ENCODE data around the gene PLAGL1.

PLAGL1 gene

GRCh38 chr6:143964674-143965081 lies 43.4 kb downstream of the PLAGL1 start:
- peak; percentile 49 to 83 for DNase-seq

- no peak for DNase-seq
Measured at GRCh38 chr6:143963158-143963919, 44.7 kb downstream of the PLAGL1 start.

GRCh38 chr6:143961886-143962878 lies 45.9 kb downstream of the PLAGL1 start:
- DNase-seq, result peak; percentile 53 to 55

GRCh38 chr6:143961066-143961465 lies 47.0 kb downstream of the PLAGL1 start:
- DNase-seq, result peak in 1 of 2 experiments; percentile 22

- DNase-seq, result no peak
Measured at GRCh38 chr6:143959927-143960326, 48.1 kb downstream of the PLAGL1 start.

GRCh38 chr6:143958839-143959399 lies 49.1 kb downstream of the PLAGL1 start:
- no peak for DNase-seq

GRCh38 chr6:143957679-143958274 lies 50.3 kb downstream of the PLAGL1 start:
- no peak for DNase-seq

GRCh38 chr6:143955971-143956370 lies 52.1 kb downstream of the PLAGL1 start:
- no peak for DNase-seq

GRCh38 chr6:143953922-143954321 lies 54.1 kb downstream of the PLAGL1 start:
- DNase-seq, result no peak

- DNase-seq, result no peak
Measured at GRCh38 chr6:143952947-143953701, 54.9 kb downstream of the PLAGL1 start.

- DNase-seq, result no peak
Measured at GRCh38 chr6:143952060-143952778, 55.8 kb downstream of the PLAGL1 start.

- no peak for DNase-seq
Measured at GRCh38 chr6:143950875-143951274, 57.2 kb downstream of the PLAGL1 start.

GRCh38 chr6:143949962-143950361 lies 58.1 kb downstream of the PLAGL1 start:
- no peak for DNase-seq

GRCh38 chr6:143949535-143949934 lies 58.5 kb downstream of the PLAGL1 start:
- DNase-seq, result no peak

- DNase-seq, result no peak
Measured at GRCh38 chr6:143948208-143948607, 59.9 kb downstream of the PLAGL1 start.

GRCh38 chr6:143941852-143942627 lies 66.0 kb downstream of the PLAGL1 start:
- DNase-seq, result peak; percentile 70 to 88

GRCh38 chr6:143940011-143940597 lies 68.0 kb downstream of the PLAGL1 start:
- DNase-seq, result peak; percentile 2 to 73

- no peak for DNase-seq
Measured at GRCh38 chr6:143939364-143939763, 68.7 kb downstream of the PLAGL1 start.

- no peak for DNase-seq
Measured at GRCh38 chr6:143937668-143937970, 70.4 kb downstream of the PLAGL1 start.
